ENCODE data around the gene NME3. TPM values are rescaled to one million over a fixed set of nuclear protein-coding genes. Genes with fewer than 3 reads are reported as not detected.

The NME3 gene
- total and polyA plus RNA-seq, 2 donors from 2014 or later = 70.8 to 123 TPM

DNA sequence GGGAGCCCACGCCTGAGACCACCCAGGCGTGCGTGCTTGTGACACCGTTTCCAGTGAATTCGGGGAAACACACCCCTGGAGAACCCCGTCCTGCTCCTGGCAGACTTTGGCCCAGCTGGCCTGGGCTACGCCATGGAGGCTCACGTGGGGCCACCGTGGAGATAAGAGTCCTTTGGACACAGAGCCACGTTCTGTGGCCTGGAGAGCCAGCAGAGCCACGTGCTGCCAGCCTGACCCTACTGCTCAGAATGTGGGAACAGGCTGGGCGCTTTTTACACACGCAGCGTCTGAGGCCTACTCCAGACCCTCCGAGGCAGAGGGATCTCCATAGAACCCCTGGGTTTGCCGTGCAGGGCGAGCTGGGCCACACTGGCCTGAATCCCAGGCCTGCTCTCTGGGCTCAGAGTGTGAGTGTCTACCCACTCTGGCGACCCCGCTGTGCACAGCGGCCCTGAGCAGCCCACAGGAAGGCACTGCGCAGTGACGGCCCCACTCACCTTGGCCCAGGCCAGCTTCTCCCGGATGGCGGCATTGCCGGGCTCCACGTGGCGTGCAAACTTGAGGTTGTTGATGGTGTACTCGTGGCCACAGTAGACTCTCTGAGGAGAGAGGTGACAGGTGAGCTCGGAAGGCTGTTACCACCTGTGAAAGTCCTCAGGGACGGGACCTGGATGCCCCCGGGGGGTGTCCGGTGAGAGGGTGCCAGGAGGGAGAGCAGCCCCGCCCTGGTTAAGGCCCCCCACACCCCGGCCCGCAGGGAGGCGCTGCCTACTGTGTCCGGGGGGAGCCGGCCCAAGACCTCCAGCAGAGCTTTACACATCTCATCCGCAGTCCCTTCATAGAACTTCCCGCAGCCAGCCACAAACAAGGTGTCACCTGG lies 45.3 kb upstream of the NME3 start:
- Histone ChIP-seq H3K27ac (ENCODE audit: low read depth in 2 of 2, low read length in 2 of 2) (no peak overlapping the region), H3K36me3 (ENCODE audit: control insufficient read depth in 2 of 3, insufficient read depth in 3 of 3, low read length in 3 of 3) (peaks cover 0 to 34% (median 9%) of the 10 kb centered on the region in 3 donors), H3K27me3 (ENCODE audit: control insufficient read depth, insufficient read depth, low read length) (no peaks in the 10 kb centered on the region), H3K9ac (ENCODE audit: low read length in 3 of 3) (no peak overlapping the region), H3K9me3 (ENCODE audit: control insufficient read depth in 2 of 3, insufficient read depth in 1 of 3, low read length in 3 of 3) (no peaks in the 10 kb centered on the region), H3K4me1 (ENCODE audit: control insufficient read depth in 2 of 3, insufficient read depth in 2 of 3, low read depth in 1 of 3, low read length in 3 of 3) (no peaks in the 10 kb centered on the region), H3K4me3 (ENCODE audit: low read length in 3 of 3) (no peak overlapping the region)
- no peak for DNase-seq
- no peak for FAIRE-seq
- intact Hi-C loops (cut with DNase I) = no loop called here
- TF ChIP-seq, protein P1, sequence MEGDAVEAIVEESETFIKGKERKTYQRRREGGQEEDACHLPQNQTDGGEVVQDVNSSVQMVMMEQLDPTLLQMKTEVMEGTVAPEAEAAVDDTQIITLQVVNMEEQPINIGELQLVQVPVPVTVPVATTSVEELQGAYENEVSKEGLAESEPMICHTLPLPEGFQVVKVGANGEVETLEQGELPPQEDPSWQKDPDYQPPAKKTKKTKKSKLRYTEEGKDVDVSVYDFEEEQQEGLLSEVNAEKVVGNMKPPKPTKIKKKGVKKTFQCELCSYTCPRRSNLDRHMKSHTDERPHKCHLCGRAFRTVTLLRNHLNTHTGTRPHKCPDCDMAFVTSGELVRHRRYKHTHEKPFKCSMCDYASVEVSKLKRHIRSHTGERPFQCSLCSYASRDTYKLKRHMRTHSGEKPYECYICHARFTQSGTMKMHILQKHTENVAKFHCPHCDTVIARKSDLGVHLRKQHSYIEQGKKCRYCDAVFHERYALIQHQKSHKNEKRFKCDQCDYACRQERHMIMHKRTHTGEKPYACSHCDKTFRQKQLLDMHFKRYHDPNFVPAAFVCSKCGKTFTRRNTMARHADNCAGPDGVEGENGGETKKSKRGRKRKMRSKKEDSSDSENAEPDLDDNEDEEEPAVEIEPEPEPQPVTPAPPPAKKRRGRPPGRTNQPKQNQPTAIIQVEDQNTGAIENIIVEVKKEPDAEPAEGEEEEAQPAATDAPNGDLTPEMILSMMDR (IDR thresholded peaks at IDR 0.05; ENCODE audit: borderline replicate concordance, extremely low read depth, insufficient read depth) = no peak

DNA sequence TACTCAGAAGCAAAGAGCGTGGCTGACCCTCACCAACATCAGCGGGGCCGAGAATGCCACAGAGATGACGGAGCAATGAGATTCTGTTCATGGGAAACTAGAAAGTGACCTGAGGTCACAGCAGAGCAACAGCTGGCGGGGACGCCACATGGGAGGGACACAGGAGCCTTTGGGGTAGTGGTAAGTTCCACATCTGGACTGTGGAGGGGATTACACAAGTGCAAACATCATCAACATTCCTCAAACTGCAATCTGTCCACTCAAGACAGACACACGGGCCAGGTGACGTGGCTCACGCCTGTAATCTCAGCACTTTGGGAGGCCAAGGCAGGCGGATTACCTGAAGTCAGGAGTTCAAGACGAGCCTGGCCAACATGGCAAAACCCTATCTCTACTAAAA lies 44.1 kb upstream of the NME3 start:
- peaks cover 0 to 29% (median 6%) of the 10 kb centered on the region in 3 donors for H3K36me3 ChIP-seq (ENCODE audit: control insufficient read depth in 2 of 3, insufficient read depth in 3 of 3, low read length in 3 of 3)
- no peak for DNase-seq

DNA sequence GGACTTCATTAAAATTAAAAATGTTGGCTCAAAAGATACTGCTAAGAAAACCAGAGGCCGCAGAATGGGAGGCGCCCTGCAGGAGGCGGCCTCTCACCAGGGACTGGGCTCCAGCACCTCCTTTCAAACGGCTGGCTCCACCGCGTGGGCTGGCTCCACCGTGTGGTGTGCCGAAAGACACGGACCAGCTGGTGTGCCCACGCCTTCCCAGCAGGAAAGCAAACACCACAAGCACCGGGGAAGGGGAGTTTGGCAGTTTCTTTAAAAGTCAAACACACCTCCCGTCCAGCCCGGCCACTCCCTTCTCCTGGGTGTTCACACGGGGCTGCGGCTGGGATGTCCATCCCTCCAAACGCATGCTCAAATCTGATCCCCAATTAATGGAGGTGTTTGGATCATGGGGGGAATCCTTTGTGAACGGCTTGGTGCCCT lies 41.4 kb upstream of the NME3 start:
- intact Hi-C loops (cut with DNase I) = no loop called here
- Histone ChIP-seq H3K4me1 (ENCODE audit: control insufficient read depth in 2 of 3, insufficient read depth in 2 of 3, low read depth in 1 of 3, low read length in 3 of 3) (no peaks in the 10 kb centered on the region), H3K4me3 (ENCODE audit: low read length in 3 of 3) (no peak overlapping the region), H3K27ac (ENCODE audit: low read depth in 2 of 2, low read length in 2 of 2) (no peak overlapping the region), H3K9me3 (ENCODE audit: control insufficient read depth in 2 of 3, insufficient read depth in 1 of 3, low read length in 3 of 3) (no peaks in the 10 kb centered on the region), H3K36me3 (ENCODE audit: control insufficient read depth in 2 of 3, insufficient read depth in 3 of 3, low read length in 3 of 3) (peaks cover 0 to 31% (median 11%) of the 10 kb centered on the region in 3 donors), H3K9ac (ENCODE audit: low read length in 3 of 3) (no peak overlapping the region), H3K27me3 (ENCODE audit: control insufficient read depth, insufficient read depth, low read length) (no peaks in the 10 kb centered on the region)
- peak; percentile 78 to 88 (median 83) for DNase-seq
- TF ChIP-seq, protein P1 (IDR thresholded peaks at IDR 0.05; ENCODE audit: borderline replicate concordance, extremely low read depth, insufficient read depth) = peak; percentile 56
- FAIRE-seq = no peak

More for the DNA sequence above, 44.1 kb upstream of the NME3 start:
- H3K4me3 ChIP-seq (ENCODE audit: low read length in 3 of 3) = no peak overlapping the region
- TF ChIP-seq, protein P1 (IDR thresholded peaks at IDR 0.05; ENCODE audit: borderline replicate concordance, extremely low read depth, insufficient read depth) = no peak
- H3K9me3 ChIP-seq (ENCODE audit: control insufficient read depth in 2 of 3, insufficient read depth in 1 of 3, low read length in 3 of 3) = no peaks in the 10 kb centered on the region
- H3K9ac ChIP-seq (ENCODE audit: low read length in 3 of 3) = no peak overlapping the region
- no peak for FAIRE-seq
- no peak overlapping the region for H3K27ac ChIP-seq (ENCODE audit: low read depth in 2 of 2, low read length in 2 of 2)
- intact Hi-C loops (cut with DNase I) = no loop called here
- H3K4me1 ChIP-seq (ENCODE audit: control insufficient read depth in 2 of 3, insufficient read depth in 2 of 3, low read depth in 1 of 3, low read length in 3 of 3) = no peaks in the 10 kb centered on the region
- no peaks in the 10 kb centered on the region for H3K27me3 ChIP-seq (ENCODE audit: control insufficient read depth, insufficient read depth, low read length)
